HepG2 (cell line): ENCODE data around the gene NCOA3. TPM values are rescaled to one million over a fixed set of nuclear protein-coding genes. Genes with fewer than 3 reads are reported as not detected.

Source experiments
- CHD2 ChIP-seq: IDR thresholded peaks from 2 replicates; pipeline ENCODE4 v1.6.1; 2011; ENCODE audit warnings: low read depth, low read length, improper control_type of control experiment
- EEA1 ChIP-seq: sonication (generic); formaldehyde crosslinking; IDR thresholded peaks from 2 replicates; pipeline ENCODE4 v1.5.1; 2020; ENCODE audit warnings: mild to moderate bottlenecking, missing genetic modification reagents, borderline replicate concordance
- HDAC1 ChIP-seq: sonication (generic); formaldehyde crosslinking; IDR thresholded peaks from 2 replicates; pipeline ENCODE4 v1.5.1; 2020; ENCODE audit warnings: mild to moderate bottlenecking, missing genetic modification reagents
- MBNL3 ChIP-seq: fragments of 250-450 bp; sonication (Bioruptor Pico); conservative IDR thresholded peaks from 2 replicates; pipeline ENCODE4 v1.8.0; 2022; ENCODE audit warnings: mild to moderate bottlenecking, inconsistent platforms
- NFKB2 ChIP-seq: sonication (generic); formaldehyde crosslinking; IDR thresholded peaks from 2 replicates; pipeline ENCODE4 v1.4.0; 2020; ENCODE audit warnings: missing genetic modification reagents, borderline replicate concordance
- TEAD2 ChIP-seq: sonication (generic); formaldehyde crosslinking; IDR thresholded peaks from 2 replicates; pipeline ENCODE4 v1.9.0; 2021; ENCODE audit warnings: missing genetic modification reagents
- polyA plus RNA-seq, 8 experiments: library from polyadenylated mRNA; depleted of rRNA in 3 of 8; stranded (reverse) in 7 of 8; unstranded in 1 of 8; fragments of >200 nt; fragmentation: Illumina TruSeq in 4 of 8; extraction: Trizol in 4 of 8; gene quantifications; 2 replicates each; pipeline versions ENCODE4 v1.2.1 to v1.2.3, GENCODE V29; 2011 to 2016; ENCODE audit warnings: low read depth in 4 of 8, missing spikeins in 1 of 8, mixed read lengths in 1 of 8; ENCODE audit not compliant: insufficient read depth in 1 of 8
- total RNA-seq, 5 experiments: library from RNA; depleted of rRNA; stranded (reverse); fragments of >200 nt; fragmentation: Illumina TruSeq; extraction: Trizol; gene quantifications; 2 replicates each; pipeline ENCODE4 v1.2.3, GENCODE V29; 2016; ENCODE audit warnings: low read depth in 1 of 5
- TF ChIP-seq, protein P1 (sequence below): sonication (generic); formaldehyde crosslinking; IDR thresholded peaks from 2 replicates; pipeline ENCODE4 v1.4.0; 2020; ENCODE audit warnings: missing genetic modification reagents, low read depth, mild to moderate bottlenecking, borderline replicate concordance
- TF ChIP-seq, protein P2 (sequence below): sonication (generic); formaldehyde crosslinking; conservative IDR thresholded peaks from 2 replicates; pipeline ENCODE4 v1.8.0; 2022; ENCODE audit warnings: low read depth, missing genetic modification reagents
- TF ChIP-seq, protein P3 (sequence below): IDR thresholded peaks from 2 replicates; pipeline ENCODE4 v1.6.1; 2016; ENCODE audit warnings: missing compliant biosample characterization, missing genetic modification reagents, borderline replicate concordance
- TF ChIP-seq, protein P4 (sequence below): IDR thresholded peaks from 2 replicates; pipeline ENCODE4 v1.6.1; 2016; ENCODE audit warnings: low read depth
- TF ChIP-seq, protein P5 (sequence below): sonication (generic); formaldehyde crosslinking; IDR thresholded peaks from 2 replicates; pipeline ENCODE4 v1.4.0; 2020; ENCODE audit warnings: missing genetic modification reagents, borderline replicate concordance
- TF ChIP-seq, protein P6 (sequence below): sonication (generic); formaldehyde crosslinking; IDR thresholded peaks from 2 replicates; pipeline ENCODE4 v1.4.0; 2020; ENCODE audit warnings: missing genetic modification reagents, mild to moderate bottlenecking, borderline replicate concordance

The NCOA3 gene
- total and polyA plus RNA-seq, 2 of the 13 experiments (the other 11 are each of a cell fraction or from before 2014, with no cell fraction given) = 35.0 to 56.8 TPM

DNA sequence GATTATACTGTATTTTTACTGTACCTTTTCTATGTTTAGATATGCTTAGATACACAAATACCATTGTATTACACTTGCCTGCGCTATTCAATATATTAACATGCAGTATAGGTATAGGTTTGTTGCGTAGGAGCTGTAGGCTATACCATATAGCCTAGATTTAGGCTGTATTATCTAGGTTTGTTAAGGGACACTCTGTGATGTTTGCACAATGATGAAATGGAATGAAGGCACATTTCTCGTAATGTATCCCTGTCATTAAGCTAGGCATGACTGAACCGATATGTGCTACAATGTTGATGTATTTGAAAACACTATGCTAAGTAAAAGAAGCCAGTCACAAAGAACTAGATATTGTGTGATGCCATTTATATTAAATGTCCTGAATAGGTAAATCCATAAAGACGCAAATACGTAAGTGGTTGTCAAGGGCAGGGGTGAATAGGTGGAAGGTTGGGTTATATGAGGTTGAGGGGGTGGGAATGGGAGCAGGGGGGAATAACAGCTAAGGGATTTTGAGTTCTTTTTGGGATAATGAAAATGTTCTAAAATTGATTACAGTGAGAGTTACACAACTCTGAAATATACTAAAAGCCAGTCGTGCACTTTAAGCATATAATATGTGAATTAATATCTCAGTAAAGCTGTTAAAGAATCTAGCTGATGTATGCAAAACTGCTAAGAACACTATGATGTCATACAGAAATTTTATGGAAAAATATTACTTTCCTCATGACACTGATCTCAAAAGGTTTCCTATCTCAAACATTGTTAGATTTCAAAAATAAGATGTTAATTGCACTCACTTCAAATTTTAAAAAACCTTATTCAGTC is 97.4 kb downstream of the NCOA3 start (continued):
- TF ChIP-seq, protein P1, sequence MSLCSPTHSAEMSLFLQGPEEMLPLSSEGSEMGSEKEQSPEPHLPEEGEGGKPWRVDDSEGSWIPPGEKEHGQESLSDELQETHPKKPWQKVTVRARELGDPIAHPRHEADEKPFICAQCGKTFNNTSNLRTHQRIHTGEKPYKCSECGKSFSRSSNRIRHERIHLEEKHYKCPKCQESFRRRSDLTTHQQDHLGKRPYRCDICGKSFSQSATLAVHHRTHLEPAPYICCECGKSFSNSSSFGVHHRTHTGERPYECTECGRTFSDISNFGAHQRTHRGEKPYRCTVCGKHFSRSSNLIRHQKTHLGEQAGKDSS (CRISPR knock-in tag) = no peak
- no peak for TF ChIP-seq CHD2
- TF ChIP-seq, protein P2, sequence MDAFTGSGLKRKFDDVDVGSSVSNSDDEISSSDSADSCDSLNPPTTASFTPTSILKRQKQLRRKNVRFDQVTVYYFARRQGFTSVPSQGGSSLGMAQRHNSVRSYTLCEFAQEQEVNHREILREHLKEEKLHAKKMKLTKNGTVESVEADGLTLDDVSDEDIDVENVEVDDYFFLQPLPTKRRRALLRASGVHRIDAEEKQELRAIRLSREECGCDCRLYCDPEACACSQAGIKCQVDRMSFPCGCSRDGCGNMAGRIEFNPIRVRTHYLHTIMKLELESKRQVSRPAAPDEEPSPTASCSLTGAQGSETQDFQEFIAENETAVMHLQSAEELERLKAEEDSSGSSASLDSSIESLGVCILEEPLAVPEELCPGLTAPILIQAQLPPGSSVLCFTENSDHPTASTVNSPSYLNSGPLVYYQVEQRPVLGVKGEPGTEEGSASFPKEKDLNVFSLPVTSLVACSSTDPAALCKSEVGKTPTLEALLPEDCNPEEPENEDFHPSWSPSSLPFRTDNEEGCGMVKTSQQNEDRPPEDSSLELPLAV (CRISPR knock-in tag) = no peak
- no peak for TF ChIP-seq EEA1 (CRISPR knock-in tag)
- no peak for TF ChIP-seq NFKB2 (CRISPR knock-in tag)
- TF ChIP-seq MBNL3 (CRISPR knock-in tag) = no peak
- TF ChIP-seq, protein P3, sequence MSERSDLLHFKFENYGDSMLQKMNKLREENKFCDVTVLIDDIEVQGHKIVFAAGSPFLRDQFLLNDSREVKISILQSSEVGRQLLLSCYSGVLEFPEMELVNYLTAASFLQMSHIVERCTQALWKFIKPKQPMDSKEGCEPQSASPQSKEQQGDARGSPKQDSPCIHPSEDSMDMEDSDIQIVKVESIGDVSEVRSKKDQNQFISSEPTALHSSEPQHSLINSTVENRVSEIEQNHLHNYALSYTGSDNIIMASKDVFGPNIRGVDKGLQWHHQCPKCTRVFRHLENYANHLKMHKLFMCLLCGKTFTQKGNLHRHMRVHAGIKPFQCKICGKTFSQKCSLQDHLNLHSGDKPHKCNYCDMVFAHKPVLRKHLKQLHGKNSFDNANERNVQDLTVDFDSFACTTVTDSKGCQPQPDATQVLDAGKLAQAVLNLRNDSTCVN (CRISPR knock-in tag) = no peak
- TF ChIP-seq, protein P4, sequence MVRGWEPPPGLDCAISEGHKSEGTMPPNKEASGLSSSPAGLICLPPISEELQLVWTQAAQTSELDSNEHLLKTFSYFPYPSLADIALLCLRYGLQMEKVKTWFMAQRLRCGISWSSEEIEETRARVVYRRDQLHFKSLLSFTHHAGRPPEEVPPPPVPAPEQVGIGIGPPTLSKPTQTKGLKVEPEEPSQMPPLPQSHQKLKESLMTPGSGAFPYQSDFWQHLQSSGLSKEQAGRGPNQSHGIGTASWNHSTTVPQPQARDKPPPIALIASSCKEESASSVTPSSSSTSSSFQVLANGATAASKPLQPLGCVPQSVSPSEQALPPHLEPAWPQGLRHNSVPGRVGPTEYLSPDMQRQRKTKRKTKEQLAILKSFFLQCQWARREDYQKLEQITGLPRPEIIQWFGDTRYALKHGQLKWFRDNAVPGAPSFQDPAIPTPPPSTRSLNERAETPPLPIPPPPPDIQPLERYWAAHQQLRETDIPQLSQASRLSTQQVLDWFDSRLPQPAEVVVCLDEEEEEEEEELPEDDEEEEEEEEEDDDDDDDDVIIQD (CRISPR knock-in tag) = peak; percentile 85; the same call in 1 of the 2 replicates
- TF ChIP-seq, protein P5, sequence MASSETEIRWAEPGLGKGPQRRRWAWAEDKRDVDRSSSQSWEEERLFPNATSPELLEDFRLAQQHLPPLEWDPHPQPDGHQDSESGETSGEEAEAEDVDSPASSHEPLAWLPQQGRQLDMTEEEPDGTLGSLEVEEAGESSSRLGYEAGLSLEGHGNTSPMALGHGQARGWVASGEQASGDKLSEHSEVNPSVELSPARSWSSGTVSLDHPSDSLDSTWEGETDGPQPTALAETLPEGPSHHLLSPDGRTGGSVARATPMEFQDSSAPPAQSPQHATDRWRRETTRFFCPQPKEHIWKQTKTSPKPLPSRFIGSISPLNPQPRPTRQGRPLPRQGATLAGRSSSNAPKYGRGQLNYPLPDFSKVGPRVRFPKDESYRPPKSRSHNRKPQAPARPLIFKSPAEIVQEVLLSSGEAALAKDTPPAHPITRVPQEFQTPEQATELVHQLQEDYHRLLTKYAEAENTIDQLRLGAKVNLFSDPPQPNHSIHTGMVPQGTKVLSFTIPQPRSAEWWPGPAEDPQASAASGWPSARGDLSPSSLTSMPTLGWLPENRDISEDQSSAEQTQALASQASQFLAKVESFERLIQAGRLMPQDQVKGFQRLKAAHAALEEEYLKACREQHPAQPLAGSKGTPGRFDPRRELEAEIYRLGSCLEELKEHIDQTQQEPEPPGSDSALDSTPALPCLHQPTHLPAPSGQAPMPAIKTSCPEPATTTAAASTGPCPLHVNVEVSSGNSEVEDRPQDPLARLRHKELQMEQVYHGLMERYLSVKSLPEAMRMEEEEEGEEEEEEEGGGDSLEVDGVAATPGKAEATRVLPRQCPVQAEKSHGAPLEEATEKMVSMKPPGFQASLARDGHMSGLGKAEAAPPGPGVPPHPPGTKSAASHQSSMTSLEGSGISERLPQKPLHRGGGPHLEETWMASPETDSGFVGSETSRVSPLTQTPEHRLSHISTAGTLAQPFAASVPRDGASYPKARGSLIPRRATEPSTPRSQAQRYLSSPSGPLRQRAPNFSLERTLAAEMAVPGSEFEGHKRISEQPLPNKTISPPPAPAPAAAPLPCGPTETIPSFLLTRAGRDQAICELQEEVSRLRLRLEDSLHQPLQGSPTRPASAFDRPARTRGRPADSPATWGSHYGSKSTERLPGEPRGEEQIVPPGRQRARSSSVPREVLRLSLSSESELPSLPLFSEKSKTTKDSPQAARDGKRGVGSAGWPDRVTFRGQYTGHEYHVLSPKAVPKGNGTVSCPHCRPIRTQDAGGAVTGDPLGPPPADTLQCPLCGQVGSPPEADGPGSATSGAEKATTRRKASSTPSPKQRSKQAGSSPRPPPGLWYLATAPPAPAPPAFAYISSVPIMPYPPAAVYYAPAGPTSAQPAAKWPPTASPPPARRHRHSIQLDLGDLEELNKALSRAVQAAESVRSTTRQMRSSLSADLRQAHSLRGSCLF (CRISPR knock-in tag) = no peak
- TF ChIP-seq, protein P6, sequence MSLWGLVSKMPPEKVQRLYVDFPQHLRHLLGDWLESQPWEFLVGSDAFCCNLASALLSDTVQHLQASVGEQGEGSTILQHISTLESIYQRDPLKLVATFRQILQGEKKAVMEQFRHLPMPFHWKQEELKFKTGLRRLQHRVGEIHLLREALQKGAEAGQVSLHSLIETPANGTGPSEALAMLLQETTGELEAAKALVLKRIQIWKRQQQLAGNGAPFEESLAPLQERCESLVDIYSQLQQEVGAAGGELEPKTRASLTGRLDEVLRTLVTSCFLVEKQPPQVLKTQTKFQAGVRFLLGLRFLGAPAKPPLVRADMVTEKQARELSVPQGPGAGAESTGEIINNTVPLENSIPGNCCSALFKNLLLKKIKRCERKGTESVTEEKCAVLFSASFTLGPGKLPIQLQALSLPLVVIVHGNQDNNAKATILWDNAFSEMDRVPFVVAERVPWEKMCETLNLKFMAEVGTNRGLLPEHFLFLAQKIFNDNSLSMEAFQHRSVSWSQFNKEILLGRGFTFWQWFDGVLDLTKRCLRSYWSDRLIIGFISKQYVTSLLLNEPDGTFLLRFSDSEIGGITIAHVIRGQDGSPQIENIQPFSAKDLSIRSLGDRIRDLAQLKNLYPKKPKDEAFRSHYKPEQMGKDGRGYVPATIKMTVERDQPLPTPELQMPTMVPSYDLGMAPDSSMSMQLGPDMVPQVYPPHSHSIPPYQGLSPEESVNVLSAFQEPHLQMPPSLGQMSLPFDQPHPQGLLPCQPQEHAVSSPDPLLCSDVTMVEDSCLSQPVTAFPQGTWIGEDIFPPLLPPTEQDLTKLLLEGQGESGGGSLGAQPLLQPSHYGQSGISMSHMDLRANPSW = no peak
- TF ChIP-seq HDAC1 (CRISPR knock-in tag) = no peak
- no peak for TF ChIP-seq TEAD2 (CRISPR knock-in tag)
- TF ChIP-seq, all 625 proteins: peak for 9
